A549 (cell line): ENCODE measurements around the gene FAM240B. TPM values are rescaled to one million over a fixed set of nuclear protein-coding genes. Genes with fewer than 3 reads are reported as not detected.

Experiments
- ATAC-seq, 2 experiments: fragments of 200-7000 bp in 1 of 2; fragments of >200 bp in 1 of 2; cut with Nextera tagmentation in 1 of 2; cut with Tn5 transposase in 1 of 2; 3 replicates each; pipeline versions ENCODE4 v1.8.0 to v1.9.1; 2018 to 2020; ENCODE audit warnings: mild to moderate bottlenecking in 1 of 2, moderate library complexity in 1 of 2
- CTCF ChIA-PET: fragments of 300-600 bp; sonication (Branson Sonifier 250); formaldehyde crosslinking; extraction: SDS; loops from one replicate; lab custom pipeline; 2021; ENCODE audit warnings: antibody characterized with exemption, inconsistent platforms; lab: Yijun Ruan, JAX
- POLR2A ChIA-PET: fragments of 350-600 bp; formaldehyde crosslinking; extraction: SDS; loops from one replicate; lab custom pipeline; 2021; ENCODE audit warnings: antibody characterized with exemption, inconsistent platforms; lab: Yijun Ruan, JAX
- DNase-seq, 2 experiments: peaks; one replicate each; pipeline versions ENCODE4 v3.0.0 to v3.0.0-alpha.2; 2011 to 2016; ENCODE audit warnings: low read depth in 1 of 2, low spot score in 1 of 2
- FAIRE-seq: peaks from 2 replicates; lab custom pipeline; 2011; peaks lifted over from hg19 to GRCh38; lab: Jason Lieb, UNC
- H3K27ac ChIP-seq, 2 experiments: fragments of >200 bp; sonication (Bioruptor Twin); formaldehyde crosslinking; 3 replicates each; pipeline ENCODE4 v1.5.1; 2016 to 2017
- H3K4me1 ChIP-seq: fragments of >200 bp; sonication (Bioruptor Twin); formaldehyde crosslinking; 3 replicates; pipeline ENCODE4 v1.6.1; 2016
- H3K4me2 ChIP-seq: fragments of >200 bp; sonication (Bioruptor Twin); formaldehyde crosslinking; 3 replicates; pipeline ENCODE4 v1.6.1; 2016
- H3K4me3 ChIP-seq: fragments of >200 bp; sonication (Bioruptor Twin); formaldehyde crosslinking; 3 replicates; pipeline ENCODE4 v1.5.1; 2016
- H3K9me3 ChIP-seq: fragments of >200 bp; sonication (Bioruptor Twin); formaldehyde crosslinking; 3 replicates; pipeline ENCODE4 v1.6.1; 2016
- BCL3 ChIP-seq: fragments of >200 bp; sonication (Bioruptor Twin); formaldehyde crosslinking; IDR thresholded peaks from 3 replicates; pipeline ENCODE4 v1.6.1; 2016
- CBX2 ChIP-seq: fragments of 200-600 bp; sonication (generic); IDR thresholded peaks from 2 replicates; pipeline ENCODE4 v1.6.1; 2016; ENCODE audit warnings: low read depth, mild to moderate bottlenecking, borderline replicate concordance
- CBX8 ChIP-seq: fragments of 200-600 bp; sonication (generic); IDR thresholded peaks from 2 replicates; pipeline ENCODE4 v1.6.1; 2016
- CEBPB ChIP-seq, 2 experiments: fragments of >200 bp in 1 of 2; sonication (Bioruptor Twin) in 1 of 2; formaldehyde crosslinking in 1 of 2; IDR thresholded peaks; 2 replicates each; pipeline ENCODE4 v1.6.1; 2012 to 2016
- CHD2 ChIP-seq: fragments of 150-350 bp; IDR thresholded peaks from 2 replicates; pipeline ENCODE4 v1.6.1; 2014; ENCODE audit warnings: low read length; ENCODE audit not compliant: partially characterized antibody
- CHD4 ChIP-seq: fragments of 200-600 bp; sonication (generic); IDR thresholded peaks from 2 replicates; pipeline ENCODE4 v1.6.1; 2016; ENCODE audit warnings: antibody characterized with exemption, mild to moderate bottlenecking, borderline replicate concordance
- EHF ChIP-seq: fragments of 250-450 bp; sonication (Bioruptor Pico); IDR thresholded peaks from 2 replicates; pipeline ENCODE4 v1.5.0; 2020; ENCODE audit warnings: mild to moderate bottlenecking
- EHMT2 ChIP-seq: fragments of 200-600 bp; sonication (generic); IDR thresholded peaks from 2 replicates; pipeline ENCODE4 v1.6.1; 2016; ENCODE audit warnings: antibody characterized with exemption, low read depth, mild to moderate bottlenecking, moderate library complexity
- FOSL2 ChIP-seq, 2 experiments: fragments of 450-650 bp in 1 of 2; fragments of >200 bp in 1 of 2; sonication (Bioruptor Twin) in 1 of 2; formaldehyde crosslinking; IDR thresholded peaks; 2 replicates each; pipeline versions ENCODE4 v1.5.0 to v1.6.1; 2016 to 2020; ENCODE audit warnings: mild to moderate bottlenecking in 1 of 2, moderate library complexity in 1 of 2
- FOXS1 ChIP-seq: fragments of 250-450 bp; sonication (Bioruptor Pico); IDR thresholded peaks from 2 replicates; pipeline ENCODE4 v1.5.0; 2020; ENCODE audit warnings: mild to moderate bottlenecking, moderate library complexity
- HDAC2 ChIP-seq: fragments of 200-600 bp; sonication (generic); IDR thresholded peaks from 2 replicates; pipeline ENCODE4 v1.6.1; 2016
- HOXB13 ChIP-seq: fragments of 250-450 bp; sonication (Bioruptor Pico); IDR thresholded peaks from 2 replicates; pipeline ENCODE4 v1.5.0; 2020; ENCODE audit warnings: low read depth, mild to moderate bottlenecking, moderate library complexity
- JUNB ChIP-seq: fragments of >200 bp; sonication (Bioruptor Twin); formaldehyde crosslinking; IDR thresholded peaks from 2 replicates; pipeline ENCODE4 v1.6.1; 2016
- KDM1A ChIP-seq: fragments of 200-600 bp; sonication (generic); IDR thresholded peaks from 2 replicates; pipeline ENCODE4 v1.6.1; 2016; ENCODE audit warnings: low read depth, mild to moderate bottlenecking
- MAFK ChIP-seq: fragments of 450-650 bp; IDR thresholded peaks from 2 replicates; pipeline ENCODE4 v1.6.1; 2014; ENCODE audit not compliant: partially characterized antibody
- MYC ChIP-seq: IDR thresholded peaks from 2 replicates; pipeline ENCODE4 v1.6.1; 2012; ENCODE audit warnings: mild to moderate bottlenecking, inconsistent platforms, low read length, improper control_type of control experiment, borderline replicate concordance
- NFE2L2 ChIP-seq: fragments of 150-350 bp; conservative IDR thresholded peaks from 2 replicates; pipeline ENCODE4 v1.6.1; 2014; ENCODE audit warnings: low read length
- NPAS2 ChIP-seq: fragments of 250-450 bp; sonication (Bioruptor Pico); IDR thresholded peaks from 2 replicates; pipeline ENCODE4 v1.8.0; 2022; ENCODE audit warnings: mild to moderate bottlenecking, moderate library complexity, borderline replicate concordance
- POLR2AphosphoS2 ChIP-seq: conservative IDR thresholded peaks from 2 replicates; pipeline ENCODE4 v1.6.1; 2012; ENCODE audit warnings: low read length, improper control_type of control experiment, inconsistent platforms
- RCOR1 ChIP-seq: fragments of 150-350 bp; IDR thresholded peaks from 2 replicates; pipeline ENCODE4 v1.6.1; 2014; ENCODE audit warnings: antibody characterized with exemption, low read length, low read depth
- RFX5 ChIP-seq: fragments of 450-650 bp; IDR thresholded peaks from 2 replicates; pipeline ENCODE4 v1.7.1; 2014; ENCODE audit warnings: antibody characterized with exemption, mild to moderate bottlenecking, moderate library complexity
- RNF2 ChIP-seq: fragments of 200-600 bp; sonication (generic); IDR thresholded peaks from 2 replicates; pipeline ENCODE4 v1.6.1; 2016; ENCODE audit warnings: low read depth, mild to moderate bottlenecking, antibody characterized with exemption, moderate library complexity, borderline replicate concordance
- TFCP2L1 ChIP-seq: fragments of 250-450 bp; sonication (Bioruptor Pico); IDR thresholded peaks from 2 replicates; pipeline ENCODE4 v1.5.0; 2021; ENCODE audit warnings: mild to moderate bottlenecking
- TP53 ChIP-seq: fragments of 250-450 bp; sonication (Bioruptor Pico); IDR thresholded peaks from 2 replicates; pipeline ENCODE4 v1.5.0; 2021; ENCODE audit warnings: mild to moderate bottlenecking, moderate library complexity
- ZSCAN20 ChIP-seq: fragments of 250-450 bp; sonication (Bioruptor Pico); IDR thresholded peaks from 2 replicates; pipeline ENCODE4 v1.8.0; 2022; ENCODE audit warnings: mild to moderate bottlenecking, moderate library complexity
- WGBS: methylation state at CpG from one replicate; pipeline ENCODE4 v1.1.6; 2017; ENCODE audit errors: missing lambda C conversion rate; 5-methylcytosine and 5-hydroxymethylcytosine counted together
- polyA minus RNA-seq: library from RNA; depleted of rRNA, polyadenylated mRNA; stranded (reverse); fragments of >200 nt; gene quantifications from 2 replicates; pipeline ENCODE4 v1.2.3, GENCODE V29; 2011; rRNA and poly(A)+ RNA removed
- polyA plus RNA-seq, 4 experiments: library from polyadenylated mRNA; depleted of rRNA in 3 of 4; stranded (reverse); fragments of >200 nt; fragmentation: RNase III in 1 of 4; extraction: RNeasy Plus Mini Kit Qiagen cat#74134 plus additional on column Dnase treatment in 1 of 4; gene quantifications; 2 replicates in 3 of 4; 3 replicates in 1 of 4; pipeline ENCODE4 v1.2.3, GENCODE V29; 2011 to 2017
- TF ChIP-seq, protein P1 (sequence below): fragments of 250-450 bp; sonication (Bioruptor Pico); IDR thresholded peaks from 2 replicates; pipeline ENCODE4 v1.5.0; 2021; ENCODE audit warnings: mild to moderate bottlenecking, moderate library complexity, borderline replicate concordance
- TF ChIP-seq, protein P2 (sequence below): fragments of 450-650 bp; IDR thresholded peaks from 2 replicates; pipeline ENCODE4 v1.6.1; 2014; ENCODE audit warnings: antibody characterized with exemption
- TF ChIP-seq, protein P3 (sequence below): fragments of 250-450 bp; sonication (Bioruptor Pico); IDR thresholded peaks from 2 replicates; pipeline ENCODE4 v1.5.0; 2020; ENCODE audit warnings: low read depth, mild to moderate bottlenecking, moderate library complexity
- TF ChIP-seq, protein P4 (sequence below): fragments of 150-350 bp; IDR thresholded peaks from 2 replicates; pipeline ENCODE4 v1.6.1; 2014; ENCODE audit warnings: low read depth, mild to moderate bottlenecking, low read length

Gene FAM240B
- polyA plus RNA-seq (2011; rRNA removed) (not detected in 2 replicates), polyA plus RNA-seq (2017; fragmentation: RNase III; extraction: RNeasy Plus Mini Kit Qiagen cat#74134 plus additional on column Dnase treatment) (not detected in 3 replicates), polyA minus RNA-seq (not detected in 2 replicates)
- polyA plus RNA-seq (2012; cell fraction: cytosol; rRNA removed): not detected in 2 replicates
- not detected in 2 replicates for polyA plus RNA-seq (2012; cell fraction: nucleus; rRNA removed)

GRCh38 chr9:38720083-38720745 is at the start of gene FAM240B:
TSS of gene FAM240B (minus strand) at chr9:38720133. CDS start at chr9:38703999, 16,134 bp downstream.
- ChIA-PET POLR2A (no interaction called here), CTCF (interaction anchor here (0.6 to 3.3 kb wide), 6 partner anchors 11 to 78 kb away, joined by 3 to 11 read pairs (median 3); no protein-coding TSS in a partner anchor)
- Histone ChIP-seq H3K27ac (no peak within 1 kb of the TSS), H3K4me3 (no peak within 1 kb of the TSS), H3K4me2 (no peak within 1 kb of the TSS), H3K9me3 (no peaks in the 10 kb centered on the region), H3K4me1 (no peaks in the 10 kb centered on the region)
- DNase-seq: no peak
- no peak for TF ChIP-seq POLR2AphosphoS2
- no peak for TF ChIP-seq MYC
- no peak for TF ChIP-seq EHF (CRISPR knock-in tag)
- TF ChIP-seq TFCP2L1 (CRISPR knock-in tag): no peak
- TF ChIP-seq, protein P1, sequence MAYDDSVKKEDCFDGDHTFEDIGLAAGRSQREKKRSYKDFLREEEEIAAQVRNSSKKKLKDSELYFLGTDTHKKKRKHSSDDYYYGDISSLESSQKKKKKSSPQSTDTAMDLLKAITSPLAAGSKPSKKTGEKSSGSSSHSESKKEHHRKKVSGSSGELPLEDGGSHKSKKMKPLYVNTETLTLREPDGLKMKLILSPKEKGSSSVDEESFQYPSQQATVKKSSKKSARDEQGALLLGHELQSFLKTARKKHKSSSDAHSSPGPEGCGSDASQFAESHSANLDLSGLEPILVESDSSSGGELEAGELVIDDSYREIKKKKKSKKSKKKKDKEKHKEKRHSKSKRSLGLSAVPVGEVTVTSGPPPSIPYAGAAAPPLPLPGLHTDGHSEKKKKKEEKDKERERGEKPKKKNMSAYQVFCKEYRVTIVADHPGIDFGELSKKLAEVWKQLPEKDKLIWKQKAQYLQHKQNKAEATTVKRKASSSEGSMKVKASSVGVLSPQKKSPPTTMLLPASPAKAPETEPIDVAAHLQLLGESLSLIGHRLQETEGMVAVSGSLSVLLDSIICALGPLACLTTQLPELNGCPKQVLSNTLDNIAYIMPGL (CRISPR knock-in tag): no peak
- no peak for TF ChIP-seq JUNB
- TF ChIP-seq EHMT2: no peak
- no peak for TF ChIP-seq HOXB13 (CRISPR knock-in tag)
- no peak for TF ChIP-seq TP53
- no peak for TF ChIP-seq ZSCAN20
- TF ChIP-seq RCOR1: no peak
- no peak for TF ChIP-seq CBX8
- TF ChIP-seq HDAC2: no peak
- TF ChIP-seq RFX5: no peak
- no peak for TF ChIP-seq FOSL2 (IDR thresholded peaks at IDR 0.05)
- no peak for TF ChIP-seq FOSL2 (CRISPR knock-in tag; IDR thresholded peaks at IDR 0.05)
- no peak for TF ChIP-seq CHD4
- TF ChIP-seq FOXS1 (CRISPR knock-in tag): no peak
- no peak for ATAC-seq
- 69% methylated on average over 7 of the region's 7 CpGs for WGBS
- no peak for FAIRE-seq

- no peak overlapping the region for H3K27ac ChIP-seq
- H3K4me3 ChIP-seq: no peak overlapping the region
- no peak for TF ChIP-seq CBX2
- TF ChIP-seq RCOR1: no peak
- ChIA-PET POLR2A (no interaction called here), CTCF (no interaction called here)
- no peak for ATAC-seq
- no peaks in the 10 kb centered on the region for H3K9me3 ChIP-seq
- DNase-seq: no peak
- no peak for FAIRE-seq
- 79% methylated on average over 9 of the region's 9 CpGs for WGBS
- H3K4me2 ChIP-seq: no peak overlapping the region
- no peaks in the 10 kb centered on the region for H3K4me1 ChIP-seq
These were observed 48.4 kb upstream of the FAM240B start for GRCh38 chr9:38768351-38768761.

GRCh38 chr9:38765101-38765500 is 45.2 kb upstream of the FAM240B start:
- FAIRE-seq: no peak
- ATAC-seq: no peak
- Histone ChIP-seq H3K27ac (no peak overlapping the region), H3K4me1 (no peaks in the 10 kb centered on the region), H3K4me2 (no peak overlapping the region), H3K4me3 (no peak overlapping the region), H3K9me3 (no peaks in the 10 kb centered on the region)
- ChIA-PET POLR2A (no interaction called here), CTCF (no interaction called here)
- no peak for DNase-seq
- 81% methylated on average over 4 of the region's 4 CpGs for WGBS
- no peak for TF ChIP-seq CBX8
- TF ChIP-seq, protein P2, sequence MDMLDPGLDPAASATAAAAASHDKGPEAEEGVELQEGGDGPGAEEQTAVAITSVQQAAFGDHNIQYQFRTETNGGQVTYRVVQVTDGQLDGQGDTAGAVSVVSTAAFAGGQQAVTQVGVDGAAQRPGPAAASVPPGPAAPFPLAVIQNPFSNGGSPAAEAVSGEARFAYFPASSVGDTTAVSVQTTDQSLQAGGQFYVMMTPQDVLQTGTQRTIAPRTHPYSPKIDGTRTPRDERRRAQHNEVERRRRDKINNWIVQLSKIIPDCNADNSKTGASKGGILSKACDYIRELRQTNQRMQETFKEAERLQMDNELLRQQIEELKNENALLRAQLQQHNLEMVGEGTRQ: no peak
- no peak for TF ChIP-seq NPAS2 (CRISPR knock-in tag)
- TF ChIP-seq BCL3: no peak
- no peak for TF ChIP-seq KDM1A
- TF ChIP-seq CHD2: no peak
- no peak for TF ChIP-seq ZSCAN20
- no peak for TF ChIP-seq MAFK
- TF ChIP-seq CEBPB (IDR thresholded peaks at IDR 0.05): no peak
- no peak for TF ChIP-seq RNF2
- TF ChIP-seq, protein P3, sequence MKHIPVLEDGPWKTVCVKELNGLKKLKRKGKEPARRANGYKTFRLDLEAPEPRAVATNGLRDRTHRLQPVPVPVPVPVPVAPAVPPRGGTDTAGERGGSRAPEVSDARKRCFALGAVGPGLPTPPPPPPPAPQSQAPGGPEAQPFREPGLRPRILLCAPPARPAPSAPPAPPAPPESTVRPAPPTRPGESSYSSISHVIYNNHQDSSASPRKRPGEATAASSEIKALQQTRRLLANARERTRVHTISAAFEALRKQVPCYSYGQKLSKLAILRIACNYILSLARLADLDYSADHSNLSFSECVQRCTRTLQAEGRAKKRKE: no peak
- TF ChIP-seq EHMT2: no peak
- TF ChIP-seq NFE2L2: no peak
- TF ChIP-seq, protein P4, sequence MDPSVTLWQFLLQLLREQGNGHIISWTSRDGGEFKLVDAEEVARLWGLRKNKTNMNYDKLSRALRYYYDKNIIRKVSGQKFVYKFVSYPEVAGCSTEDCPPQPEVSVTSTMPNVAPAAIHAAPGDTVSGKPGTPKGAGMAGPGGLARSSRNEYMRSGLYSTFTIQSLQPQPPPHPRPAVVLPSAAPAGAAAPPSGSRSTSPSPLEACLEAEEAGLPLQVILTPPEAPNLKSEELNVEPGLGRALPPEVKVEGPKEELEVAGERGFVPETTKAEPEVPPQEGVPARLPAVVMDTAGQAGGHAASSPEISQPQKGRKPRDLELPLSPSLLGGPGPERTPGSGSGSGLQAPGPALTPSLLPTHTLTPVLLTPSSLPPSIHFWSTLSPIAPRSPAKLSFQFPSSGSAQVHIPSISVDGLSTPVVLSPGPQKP: no peak
